GM12892 (cell line): ENCODE data around the gene TBCE.
"Not testable (repeated sequence)": the region's sequence is repeated elsewhere in the genome, so short reads cannot be mapped to it uniquely, and the experiment has no call there.

ENCODE experiments used
- POLR2A ChIP-seq: IDR thresholded peaks from 2 replicates; pipeline ENCODE4 v1.6.1; 2011; ENCODE audit warnings: low read depth, low read length, control low read depth
- POLR2AphosphoS5 ChIP-seq: IDR thresholded peaks from 2 replicates; pipeline ENCODE4 v1.6.1; 2011; ENCODE audit warnings: low read depth, low read length, control low read depth

DNA sequence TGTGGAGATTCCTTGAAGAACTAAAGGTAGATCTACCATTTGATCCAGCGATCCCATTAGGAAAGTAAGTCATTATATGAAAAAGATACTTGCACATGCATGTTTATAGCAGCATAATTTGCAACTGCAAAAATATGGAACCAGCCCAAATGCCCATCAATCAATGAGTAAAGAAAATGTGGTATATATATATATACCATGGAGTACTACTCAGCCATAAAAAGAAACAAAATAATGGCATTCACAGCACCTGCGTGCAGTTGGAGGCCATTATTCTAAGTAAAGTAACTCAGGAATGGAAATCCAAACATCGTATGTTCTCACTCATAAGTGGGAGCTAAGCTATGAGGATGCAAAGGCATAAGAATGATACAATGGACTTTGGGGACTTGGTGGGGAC, 95.6 kb downstream of the TBCE start:
- TF ChIP-seq POLR2AphosphoS5, POLR2A: not testable (repeated sequence)
